CD4-positive, alpha-beta T cell treated with Interleukin-2 at 100 ng/mL for 4 hours (primary cell): ENCODE data around the gene EVX2.

Source experiments
- DNase-seq: peaks from one replicate; pipeline ENCODE4 v3.0.0-alpha.2; 2020; ENCODE audit warnings: low spot score

Gene EVX2

GRCh38 chr2:176122052-176122682 lies 38.4 kb upstream of the EVX2 start:
- no peak for DNase-seq

- no peak for DNase-seq
Measured at GRCh38 chr2:176121190-176122051, 37.7 kb upstream of the EVX2 start.

- DNase-seq, result no peak
Measured at GRCh38 chr2:176120364-176121189, 36.8 kb upstream of the EVX2 start.

- no peak for DNase-seq
Measured at GRCh38 chr2:176118601-176119339, 35.0 kb upstream of the EVX2 start.

- DNase-seq, result no peak
Measured at GRCh38 chr2:176117823-176118371, 34.1 kb upstream of the EVX2 start.

- DNase-seq, result no peak
Measured at GRCh38 chr2:176117162-176117822, 33.5 kb upstream of the EVX2 start.

- DNase-seq, result no peak
Measured at GRCh38 chr2:176115883-176116813, 32.4 kb upstream of the EVX2 start, which contains the start of gene HOXD10. Gene HOXD10 (plus strand): TSS chr2:176116778. CDS start chr2:176116834, 56 bp downstream.

GRCh38 chr2:176114930-176115625 lies 31.3 kb upstream of the EVX2 start:
- DNase-seq, result no peak

GRCh38 chr2:176114120-176114929 lies 30.6 kb upstream of the EVX2 start:
- no peak for DNase-seq

- DNase-seq, result no peak
Measured at GRCh38 chr2:176112375-176113302, 28.9 kb upstream of the EVX2 start.

- DNase-seq, result no peak
Measured at GRCh38 chr2:176111846-176112374, 28.1 kb upstream of the EVX2 start.

- no peak for DNase-seq
Measured at GRCh38 chr2:176111309-176111663, 27.5 kb upstream of the EVX2 start.

GRCh38 chr2:176110415-176111308 lies 26.9 kb upstream of the EVX2 start:
- DNase-seq, result no peak

GRCh38 chr2:176109946-176110345 lies 26.2 kb upstream of the EVX2 start:
- no peak for DNase-seq

GRCh38 chr2:176109192-176109901 lies 25.6 kb upstream of the EVX2 start:
- no peak for DNase-seq
